HEK293 (cell line): ENCODE measurements around the gene MARF1.

Experiments used
- CTCF ChIP-seq: fragments of 450-650 bp; formaldehyde crosslinking; IDR thresholded peaks from 2 replicates; pipeline ENCODE4 v1.5.1; 2016; ENCODE audit warnings: missing biosample characterization, missing genetic modification characterization
- ZBTB21 ChIP-seq: fragments of 450-650 bp; formaldehyde crosslinking; IDR thresholded peaks from 2 replicates; pipeline ENCODE4 v1.5.1; 2017; ENCODE audit warnings: missing biosample characterization, missing genetic modification characterization
- ZFP41 ChIP-seq: fragments of 450-650 bp; formaldehyde crosslinking; IDR thresholded peaks from 2 replicates; pipeline ENCODE4 v1.5.1; 2016; ENCODE audit warnings: missing biosample characterization, missing genetic modification characterization, borderline replicate concordance
- ZNF449 ChIP-seq: fragments of 450-650 bp; formaldehyde crosslinking; IDR thresholded peaks from 2 replicates; pipeline ENCODE4 v1.5.1; 2017; ENCODE audit warnings: missing biosample characterization, mild to moderate bottlenecking, missing genetic modification characterization, moderate library complexity
- ZSCAN30 ChIP-seq: fragments of 450-650 bp; IDR thresholded peaks from 2 replicates; pipeline ENCODE4 v1.5.1; 2018; ENCODE audit warnings: missing biosample characterization, mild to moderate bottlenecking, missing genetic modification characterization, moderate library complexity
- ZSCAN4 ChIP-seq: fragments of 450-650 bp; formaldehyde crosslinking; IDR thresholded peaks from 2 replicates; pipeline ENCODE4 v1.5.1; 2017; ENCODE audit warnings: missing biosample characterization, missing genetic modification characterization
- TF ChIP-seq, protein P1 (sequence below): fragments of 450-650 bp; formaldehyde crosslinking; conservative IDR thresholded peaks from 2 replicates; pipeline ENCODE4 v1.5.1; 2016; ENCODE audit warnings: low read depth, missing biosample characterization, missing genetic modification characterization

DNA sequence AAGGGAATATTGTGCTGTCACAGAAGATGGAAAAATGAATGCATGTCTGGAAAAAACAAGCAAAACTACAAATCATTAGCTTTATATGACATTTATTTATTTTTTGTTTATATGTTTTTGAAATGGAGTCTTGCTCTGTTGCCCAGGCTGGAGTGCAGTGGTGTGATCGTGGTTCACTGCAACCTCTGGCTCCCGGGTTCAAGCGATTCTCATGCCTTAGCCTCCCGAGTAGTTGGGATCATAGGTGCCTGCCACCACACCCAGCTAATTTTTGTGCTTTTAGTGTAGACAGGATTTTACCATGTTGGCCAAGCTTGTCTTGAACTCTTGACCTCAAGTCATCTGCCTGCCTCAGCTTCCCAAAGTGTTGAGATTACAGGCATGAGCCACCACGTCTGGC is 15.6 kb upstream of the MARF1 start:
- no peak for TF ChIP-seq CTCF
- TF ChIP-seq ZFP41 (tag by site-specific recombination), result no peak
- TF ChIP-seq, protein P1, sequence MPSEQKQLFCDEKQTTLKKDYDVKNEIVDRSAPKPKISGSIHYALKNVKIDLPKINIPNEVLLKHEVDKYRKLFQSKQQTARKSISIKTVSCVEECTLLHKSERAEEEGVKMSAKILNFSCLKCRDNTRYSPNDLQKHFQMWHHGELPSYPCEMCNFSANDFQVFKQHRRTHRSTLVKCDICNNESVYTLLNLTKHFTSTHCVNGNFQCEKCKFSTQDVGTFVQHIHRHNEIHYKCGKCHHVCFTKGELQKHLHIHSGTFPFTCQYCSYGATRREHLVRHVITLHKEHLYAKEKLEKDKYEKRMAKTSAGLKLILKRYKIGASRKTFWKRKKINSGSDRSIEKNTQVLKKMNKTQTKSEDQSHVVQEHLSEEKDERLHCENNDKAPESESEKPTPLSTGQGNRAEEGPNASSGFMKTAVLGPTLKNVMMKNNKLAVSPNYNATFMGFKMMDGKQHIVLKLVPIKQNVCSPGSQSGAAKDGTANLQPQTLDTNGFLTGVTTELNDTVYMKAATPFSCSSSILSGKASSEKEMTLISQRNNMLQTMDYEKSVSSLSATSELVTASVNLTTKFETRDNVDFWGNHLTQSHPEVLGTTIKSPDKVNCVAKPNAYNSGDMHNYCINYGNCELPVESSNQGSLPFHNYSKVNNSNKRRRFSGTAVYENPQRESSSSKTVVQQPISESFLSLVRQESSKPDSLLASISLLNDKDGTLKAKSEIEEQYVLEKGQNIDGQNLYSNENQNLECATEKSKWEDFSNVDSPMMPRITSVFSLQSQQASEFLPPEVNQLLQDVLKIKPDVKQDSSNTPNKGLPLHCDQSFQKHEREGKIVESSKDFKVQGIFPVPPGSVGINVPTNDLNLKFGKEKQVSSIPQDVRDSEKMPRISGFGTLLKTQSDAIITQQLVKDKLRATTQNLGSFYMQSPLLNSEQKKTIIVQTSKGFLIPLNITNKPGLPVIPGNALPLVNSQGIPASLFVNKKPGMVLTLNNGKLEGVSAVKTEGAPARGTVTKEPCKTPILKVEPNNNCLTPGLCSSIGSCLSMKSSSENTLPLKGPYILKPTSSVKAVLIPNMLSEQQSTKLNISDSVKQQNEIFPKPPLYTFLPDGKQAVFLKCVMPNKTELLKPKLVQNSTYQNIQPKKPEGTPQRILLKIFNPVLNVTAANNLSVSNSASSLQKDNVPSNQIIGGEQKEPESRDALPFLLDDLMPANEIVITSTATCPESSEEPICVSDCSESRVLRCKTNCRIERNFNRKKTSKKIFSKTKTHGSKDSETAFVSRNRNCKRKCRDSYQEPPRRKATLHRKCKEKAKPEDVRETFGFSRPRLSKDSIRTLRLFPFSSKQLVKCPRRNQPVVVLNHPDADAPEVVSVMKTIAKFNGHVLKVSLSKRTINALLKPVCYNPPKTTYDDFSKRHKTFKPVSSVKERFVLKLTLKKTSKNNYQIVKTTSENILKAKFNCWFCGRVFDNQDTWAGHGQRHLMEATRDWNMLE, result no peak
- TF ChIP-seq ZSCAN4, result no peak
- no peak for TF ChIP-seq ZSCAN30
- no peak for TF ChIP-seq ZNF449
- no peak for TF ChIP-seq ZBTB21 (tag by site-specific recombination)
